Activated T-helper 17 cell treated with anti-CD3 and anti-CD28 coated beads, Interleukin-2, amount 50 U/mL, for 72 hours (primary cell): ENCODE results near the gene MTMR11. TPM values are rescaled to one million over a fixed set of nuclear protein-coding genes. Genes with fewer than 3 reads are reported as not detected.
"Not testable (repeated sequence)": the region's sequence is repeated elsewhere in the genome, so short reads cannot be mapped to it uniquely, and the experiment has no call there.

Source experiments
- ATAC-seq: fragments of 150-1000 bp; cut with Tn5 transposase; replicated peaks from 2 replicates; pipeline ENCODE4 v1.10.0; 2021; ENCODE audit warnings: mild to moderate bottlenecking, moderate library complexity
- H3K27ac Mint-ChIP-seq: one replicate; pipeline ENCODE4 v1.8.0; 2022; ENCODE audit warnings: mixed read lengths
- H3K27me3 Mint-ChIP-seq: one replicate; pipeline ENCODE4 v1.8.0; 2022; ENCODE audit warnings: mixed read lengths
- H3K36me3 Mint-ChIP-seq: one replicate; pipeline ENCODE4 v1.8.0; 2022; ENCODE audit warnings: low read depth, mild to moderate bottlenecking, mixed read lengths
- H3K4me1 Mint-ChIP-seq: one replicate; pipeline ENCODE4 v1.8.0; 2022; ENCODE audit warnings: mixed read lengths
- H3K4me3 Mint-ChIP-seq: one replicate; pipeline ENCODE4 v1.8.0; 2022; ENCODE audit warnings: mild to moderate bottlenecking, mixed read lengths
- H3K9me3 Mint-ChIP-seq: one replicate; pipeline ENCODE4 v1.8.0; 2022; ENCODE audit warnings: mixed read lengths
- total RNA-seq, 2 donors: library from RNA; stranded (reverse); gene quantifications; one replicate each; pipeline ENCODE4 v1.2.3, GENCODE V29; 2022

Gene MTMR11
- total RNA-seq, 2 donors from 2014 or later = 3.0 to 7.9 TPM

DNA sequence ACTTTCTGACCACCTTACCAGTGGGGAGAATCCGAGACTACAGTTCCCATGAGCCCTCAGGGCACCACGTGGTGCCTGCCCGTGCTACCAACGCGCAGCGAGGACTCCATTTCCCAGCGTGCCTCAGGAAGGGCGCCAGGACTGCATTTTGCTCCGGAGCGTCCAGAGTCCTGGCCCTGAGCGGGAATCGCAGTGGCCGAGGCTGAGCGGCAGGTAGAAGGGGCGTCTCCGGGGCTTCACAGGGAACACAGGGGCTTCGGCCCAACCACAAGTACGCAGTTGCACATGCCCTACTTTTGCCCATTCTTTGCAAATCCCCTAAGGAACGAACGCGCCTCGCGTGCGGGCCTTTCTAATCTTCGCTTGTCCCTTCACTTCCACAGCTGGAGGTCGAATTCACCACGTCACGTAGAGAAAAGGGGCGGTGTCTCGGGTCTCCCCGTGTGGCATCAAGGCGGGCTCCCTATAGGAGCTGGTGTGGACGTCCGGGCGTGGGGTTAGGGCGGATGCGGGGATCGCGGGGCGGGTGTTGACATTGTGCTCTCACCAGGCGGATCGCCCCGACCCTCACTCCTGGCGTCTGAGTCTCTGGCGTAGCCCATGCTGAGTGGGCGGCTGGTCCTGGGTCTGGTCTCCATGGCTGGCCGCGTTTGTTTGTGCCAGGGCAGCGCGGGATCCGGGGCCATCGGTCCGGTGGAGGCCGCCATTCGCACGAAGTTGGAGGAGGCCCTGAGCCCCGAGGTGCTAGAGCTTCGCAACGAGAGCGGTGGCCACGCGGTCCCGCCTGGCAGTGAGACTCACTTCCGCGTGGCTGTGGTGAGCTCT lies 37.0 kb downstream of the MTMR11 start, which contains the start of gene BOLA1:
Gene BOLA1 (plus strand): TSS at position 109 of the 825 bp plus-strand sequence. CDS start 492 bp downstream, at position 601.
- ATAC-seq = peak; percentile 99
- Mint-ChIP-seq H3K27me3 (no peaks in the 10 kb centered on the region), H3K36me3 (peaks cover 19% of the 10 kb centered on the region), H3K4me1 (peaks cover 17% of the 10 kb centered on the region), H3K9me3 (peaks cover 4% of the 10 kb centered on the region), H3K27ac (peak within 1 kb of the TSS; percentile 95), H3K4me3 (peak within 1 kb of the TSS; percentile 90)

DNA sequence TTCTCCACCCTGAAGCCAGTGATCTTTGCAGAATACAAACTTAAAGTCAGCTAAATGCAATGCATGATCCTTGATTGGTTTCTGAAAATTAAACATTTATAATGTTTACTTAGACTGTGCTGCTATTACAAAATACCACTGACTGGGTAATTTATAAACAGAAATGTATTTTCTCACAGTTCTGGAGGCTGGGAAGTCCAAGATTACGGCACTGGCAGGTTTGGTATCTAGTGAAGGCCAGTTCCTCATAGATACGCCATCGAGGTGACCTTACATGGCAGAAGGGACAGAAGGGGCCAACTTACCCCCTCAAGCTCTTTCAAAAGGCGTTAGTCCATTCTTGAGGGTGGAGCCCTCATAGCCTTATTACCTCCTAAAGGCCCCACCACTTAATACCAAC lies 40.1 kb downstream of the MTMR11 start:
- no peak for ATAC-seq

DNA sequence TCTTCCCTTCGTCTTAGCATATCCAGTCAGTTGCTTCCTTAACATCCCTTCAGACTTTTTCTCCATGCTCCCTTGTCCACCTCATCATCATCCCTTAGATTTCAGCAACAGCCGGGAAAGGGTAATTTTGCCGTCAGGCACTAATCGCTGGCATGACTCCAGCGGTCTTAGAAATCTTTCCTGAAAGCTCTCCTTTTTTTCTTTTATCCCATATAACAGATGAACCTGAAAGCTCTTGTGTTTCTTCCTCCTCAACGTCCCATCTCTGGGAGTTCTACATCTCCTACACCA lies 47.7 kb downstream of the MTMR11 start:
- Mint-ChIP-seq H3K27ac (no peak overlapping the region), H3K4me1 (no peaks in the 10 kb centered on the region), H3K36me3 (no peaks in the 10 kb centered on the region), H3K9me3 (no peaks in the 10 kb centered on the region), H3K27me3 (no peaks in the 10 kb centered on the region), H3K4me3 (no peak overlapping the region)
- ATAC-seq = no peak

More for the DNA sequence above, 40.1 kb downstream of the MTMR11 start:
- Mint-ChIP-seq H3K4me1 (peaks cover 12% of the 10 kb centered on the region), H3K4me3 (no peak overlapping the region), H3K27me3 (no peaks in the 10 kb centered on the region), H3K9me3 (peaks cover 4% of the 10 kb centered on the region), H3K36me3 (peaks cover 19% of the 10 kb centered on the region), H3K27ac (no peak overlapping the region)

DNA sequence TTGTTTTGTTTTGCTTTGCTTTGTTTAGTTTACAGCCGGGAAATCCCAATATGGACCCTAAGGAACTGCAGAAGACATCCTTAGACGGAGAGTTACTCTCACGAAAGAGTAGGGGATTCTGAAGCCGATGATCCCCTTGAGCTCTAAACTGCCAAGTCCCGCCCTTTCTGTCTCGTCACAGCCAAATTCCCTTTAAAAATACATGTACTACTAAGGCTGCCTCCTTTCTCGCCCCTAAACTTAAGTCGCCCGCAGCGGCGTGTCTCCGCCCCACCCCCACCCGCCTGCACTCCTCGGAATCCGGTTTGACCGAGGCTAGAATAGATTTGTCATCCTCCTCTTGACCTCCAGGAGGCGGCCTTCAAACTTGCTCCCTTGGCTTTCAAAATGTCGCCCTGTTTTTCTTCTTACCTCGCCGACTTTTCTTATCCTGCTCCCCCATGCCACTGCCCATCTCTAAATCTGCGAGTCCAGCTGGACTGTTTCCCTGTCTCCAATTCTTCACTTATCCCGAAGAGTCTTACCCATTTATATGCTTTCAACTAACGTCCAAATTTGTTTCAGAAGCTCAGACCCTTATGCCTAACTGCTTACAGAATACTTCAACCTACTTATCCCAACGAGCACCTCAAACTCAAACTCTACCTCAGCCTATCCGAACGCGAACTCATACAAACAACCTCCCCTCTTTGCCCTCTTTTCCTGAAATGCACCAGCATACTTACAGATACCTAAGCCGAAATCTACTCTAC lies 48.3 kb downstream of the MTMR11 start:
- Mint-ChIP-seq H3K36me3 (no peaks in the 10 kb centered on the region), H3K4me3 (no peak overlapping the region), H3K4me1 (no peaks in the 10 kb centered on the region), H3K9me3 (no peaks in the 10 kb centered on the region), H3K27me3 (no peaks in the 10 kb centered on the region), H3K27ac (no peak overlapping the region)
- peak; percentile 45 for ATAC-seq

DNA sequence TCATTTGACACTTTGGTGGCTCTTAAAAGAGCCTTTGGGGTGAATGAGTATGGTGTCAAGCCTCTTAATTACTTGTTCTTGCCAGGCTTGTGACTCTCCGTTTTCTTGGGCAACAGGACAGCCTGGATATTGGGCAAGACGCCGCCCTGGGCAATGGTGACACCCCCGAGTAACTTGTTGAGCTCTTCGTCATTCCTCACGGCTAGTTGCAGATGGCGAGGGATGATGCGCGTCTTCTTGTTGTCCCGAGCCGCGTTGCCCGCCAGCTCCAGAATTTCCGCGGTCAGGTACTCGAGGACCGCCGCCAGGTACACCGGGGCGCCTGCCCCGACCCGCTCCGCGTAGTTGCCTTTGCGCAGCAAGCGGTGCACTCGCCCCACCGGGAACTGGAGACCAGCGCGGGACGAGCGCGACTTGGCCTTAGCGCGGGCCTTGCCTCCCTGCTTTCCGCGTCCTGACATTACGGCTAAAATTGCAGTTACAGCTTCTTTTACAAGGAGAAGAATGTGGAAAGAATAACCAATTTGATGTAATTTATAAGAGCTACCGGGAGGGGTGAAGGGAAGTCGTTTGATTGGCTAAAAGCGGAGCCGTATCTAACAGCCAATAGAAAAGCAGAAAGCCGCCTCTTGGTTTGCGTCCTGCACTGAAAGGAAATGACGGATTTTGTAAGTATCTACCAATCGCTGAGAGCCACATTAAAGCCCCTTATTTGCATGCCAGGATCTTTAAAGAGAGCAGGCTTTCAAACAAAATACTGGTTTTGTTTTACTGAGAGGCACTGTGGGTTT lies 49.0 kb downstream of the MTMR11 start:
- peak; percentile 69 for ATAC-seq
- H3K4me1 Mint-ChIP-seq = no peaks in the 10 kb centered on the region
- no peaks in the 10 kb centered on the region for H3K27me3 Mint-ChIP-seq
- H3K36me3 Mint-ChIP-seq = no peaks in the 10 kb centered on the region
- H3K9me3 Mint-ChIP-seq = no peaks in the 10 kb centered on the region
- no peak overlapping the region for H3K4me3 Mint-ChIP-seq
- H3K27ac Mint-ChIP-seq = no peak overlapping the region

DNA sequence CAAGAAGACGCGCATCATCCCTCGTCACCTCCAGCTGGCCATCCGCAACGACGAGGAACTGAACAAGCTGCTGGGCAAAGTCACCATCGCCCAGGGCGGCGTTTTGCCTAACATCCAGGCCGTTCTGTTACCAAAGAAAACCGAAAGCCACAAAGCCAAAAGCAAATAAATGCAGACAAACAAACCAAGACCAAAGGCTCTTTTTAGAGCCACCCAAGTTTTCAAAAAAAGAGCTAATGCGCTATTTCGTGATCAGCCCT lies 49.6 kb downstream of the MTMR11 start:
- H3K27ac Mint-ChIP-seq, H3K4me1 Mint-ChIP-seq, H3K9me3 Mint-ChIP-seq, H3K36me3 Mint-ChIP-seq, H3K4me3 Mint-ChIP-seq, ATAC-seq, H3K27me3 Mint-ChIP-seq: not testable (repeated sequence)

DNA sequence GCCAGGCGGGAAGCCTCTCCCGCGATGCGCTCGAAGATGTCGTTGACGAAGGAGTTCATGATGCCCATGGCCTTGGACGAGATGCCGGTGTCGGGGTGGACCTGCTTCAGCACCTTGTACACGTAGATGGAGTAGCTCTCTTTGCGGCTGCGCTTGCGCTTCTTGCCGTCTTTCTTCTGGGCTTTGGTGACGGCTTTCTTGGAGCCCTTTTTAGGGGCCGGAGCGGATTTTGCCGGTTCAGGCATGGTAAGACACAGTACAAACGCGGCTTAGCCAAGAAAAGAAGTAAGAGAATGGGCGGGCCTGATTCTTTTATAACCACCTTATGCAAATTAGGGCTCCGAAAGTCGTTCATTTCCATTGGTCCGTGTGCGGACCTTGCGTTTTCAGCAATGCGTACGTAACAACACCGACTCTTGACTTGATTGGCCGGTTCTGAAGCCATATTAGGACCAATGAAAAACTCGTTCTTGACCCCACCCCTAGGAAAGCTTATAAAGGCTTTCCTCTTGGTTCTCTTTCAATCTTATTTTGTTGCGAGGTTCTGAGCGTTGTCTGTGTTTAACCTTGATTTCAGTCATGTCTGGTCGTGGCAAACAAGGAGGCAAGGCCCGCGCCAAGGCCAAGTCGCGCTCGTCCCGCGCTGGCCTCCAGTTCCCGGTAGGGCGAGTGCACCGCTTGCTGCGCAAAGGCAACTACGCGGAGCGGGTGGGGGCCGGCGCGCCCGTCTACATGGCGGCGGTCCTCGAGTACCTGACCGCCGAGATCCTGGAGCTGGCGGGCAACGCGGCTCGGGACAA lies 50.1 kb downstream of the MTMR11 start:
- no peaks in the 10 kb centered on the region for H3K36me3 Mint-ChIP-seq
- H3K27me3 Mint-ChIP-seq = no peaks in the 10 kb centered on the region
- H3K9me3 Mint-ChIP-seq = no peaks in the 10 kb centered on the region
- peak; percentile 72 for ATAC-seq
- H3K27ac Mint-ChIP-seq = no peak overlapping the region
- no peak overlapping the region for H3K4me3 Mint-ChIP-seq
- peaks cover 6% of the 10 kb centered on the region for H3K4me1 Mint-ChIP-seq

DNA sequence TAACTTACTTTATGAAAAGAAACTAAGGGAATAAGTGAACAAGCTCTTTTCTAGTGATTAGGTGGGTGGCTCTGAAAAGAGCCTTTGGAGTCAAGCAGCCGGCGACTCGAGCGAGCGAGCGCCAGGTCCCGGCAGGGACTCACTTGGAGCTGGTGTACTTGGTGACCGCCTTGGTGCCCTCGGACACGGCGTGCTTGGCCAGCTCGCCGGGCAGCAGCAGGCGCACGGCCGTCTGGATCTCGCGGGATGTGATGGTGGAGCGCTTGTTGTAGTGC lies 50.6 kb downstream of the MTMR11 start:
- H3K27me3 Mint-ChIP-seq, H3K36me3 Mint-ChIP-seq, H3K27ac Mint-ChIP-seq, H3K4me1 Mint-ChIP-seq, H3K4me3 Mint-ChIP-seq, ATAC-seq, H3K9me3 Mint-ChIP-seq: not testable (repeated sequence)

DNA sequence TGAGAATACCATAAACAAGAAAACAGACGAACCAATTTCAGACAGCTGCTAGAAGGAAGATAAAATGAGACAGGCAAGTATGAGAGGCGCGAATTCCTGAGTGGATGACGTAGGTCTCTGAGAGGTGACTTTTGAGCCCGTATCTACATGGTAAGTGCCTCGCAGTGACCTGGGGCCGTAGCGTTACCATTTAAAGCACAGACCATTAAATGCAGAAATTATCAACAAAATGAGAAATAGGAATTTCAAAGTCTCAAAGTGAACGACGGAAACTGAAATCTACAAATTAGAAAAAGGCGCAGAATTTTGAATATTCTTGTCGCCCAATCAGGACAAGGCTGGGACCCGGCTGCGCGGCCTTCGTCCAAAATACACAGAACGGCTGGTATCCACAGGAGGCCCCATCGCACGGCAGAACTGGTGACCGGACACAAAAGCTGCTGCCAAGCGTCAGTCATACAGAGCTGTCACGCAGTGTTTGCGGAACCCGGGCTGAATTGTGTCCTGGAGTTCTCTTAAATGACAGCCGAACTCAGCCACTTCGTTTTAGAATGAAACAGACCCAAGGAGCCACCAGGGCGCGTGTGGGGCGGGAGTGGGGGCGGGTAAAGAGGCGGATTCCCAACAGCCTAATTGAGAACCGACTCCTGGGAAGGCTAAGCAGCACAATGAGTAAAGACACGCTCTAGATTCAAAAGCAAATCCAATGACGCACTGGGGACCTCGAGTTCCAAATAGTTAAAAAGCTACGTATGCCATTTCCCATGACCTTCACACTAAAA lies 51.1 kb downstream of the MTMR11 start:
- H3K36me3 Mint-ChIP-seq = no peaks in the 10 kb centered on the region
- no peaks in the 10 kb centered on the region for H3K27me3 Mint-ChIP-seq
- peak; percentile 27 for ATAC-seq
- H3K9me3 Mint-ChIP-seq = no peaks in the 10 kb centered on the region
- no peak overlapping the region for H3K4me3 Mint-ChIP-seq
- H3K4me1 Mint-ChIP-seq = peaks cover 6% of the 10 kb centered on the region
- H3K27ac Mint-ChIP-seq = no peak overlapping the region

DNA sequence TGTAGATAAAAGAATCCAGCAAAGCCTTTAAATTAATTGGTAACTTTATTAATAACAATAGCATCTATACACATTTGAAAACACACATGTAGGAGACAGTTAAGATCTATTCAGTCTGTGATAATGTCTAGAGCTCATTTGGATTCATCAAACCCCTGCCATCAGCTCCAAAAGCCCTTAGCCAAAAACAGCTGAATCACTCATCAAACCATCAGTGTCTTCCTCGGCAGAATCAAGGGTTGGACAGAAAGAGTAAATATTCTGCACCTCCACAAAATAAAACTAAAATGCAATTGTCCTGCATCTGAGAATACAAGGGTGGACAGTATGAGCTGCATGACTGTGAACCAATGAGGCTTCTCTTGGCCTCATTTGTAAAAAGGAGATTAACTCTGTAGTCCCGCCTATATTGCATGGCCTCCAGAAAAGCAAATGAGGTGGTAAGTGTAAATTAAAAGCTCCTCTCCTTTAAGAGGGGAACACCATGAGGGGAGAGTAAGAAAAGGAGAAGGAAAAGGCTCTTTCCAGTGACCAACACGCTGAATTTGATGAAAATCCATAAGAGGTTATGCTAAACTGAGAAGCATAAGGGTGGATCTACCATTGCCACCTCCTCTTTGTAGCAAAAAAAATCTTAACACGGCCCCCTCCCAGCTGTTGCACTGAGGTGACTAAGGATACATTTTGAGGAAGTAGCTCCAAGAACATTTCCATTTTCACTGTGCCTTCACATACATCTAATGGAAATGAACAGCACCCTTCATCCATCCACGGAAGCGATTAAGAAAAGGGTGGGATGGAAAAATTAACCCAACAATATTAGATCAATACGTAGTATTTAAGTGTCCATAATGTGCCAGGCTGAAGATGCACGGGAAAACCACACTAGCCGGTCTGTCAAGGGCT lies 52.0 kb downstream of the MTMR11 start:
- no peak for ATAC-seq
- no peaks in the 10 kb centered on the region for H3K27me3 Mint-ChIP-seq
- H3K4me3 Mint-ChIP-seq = no peak overlapping the region
- no peak overlapping the region for H3K27ac Mint-ChIP-seq
- H3K9me3 Mint-ChIP-seq = no peaks in the 10 kb centered on the region
- no peaks in the 10 kb centered on the region for H3K36me3 Mint-ChIP-seq
- H3K4me1 Mint-ChIP-seq = peaks cover 9% of the 10 kb centered on the region

DNA sequence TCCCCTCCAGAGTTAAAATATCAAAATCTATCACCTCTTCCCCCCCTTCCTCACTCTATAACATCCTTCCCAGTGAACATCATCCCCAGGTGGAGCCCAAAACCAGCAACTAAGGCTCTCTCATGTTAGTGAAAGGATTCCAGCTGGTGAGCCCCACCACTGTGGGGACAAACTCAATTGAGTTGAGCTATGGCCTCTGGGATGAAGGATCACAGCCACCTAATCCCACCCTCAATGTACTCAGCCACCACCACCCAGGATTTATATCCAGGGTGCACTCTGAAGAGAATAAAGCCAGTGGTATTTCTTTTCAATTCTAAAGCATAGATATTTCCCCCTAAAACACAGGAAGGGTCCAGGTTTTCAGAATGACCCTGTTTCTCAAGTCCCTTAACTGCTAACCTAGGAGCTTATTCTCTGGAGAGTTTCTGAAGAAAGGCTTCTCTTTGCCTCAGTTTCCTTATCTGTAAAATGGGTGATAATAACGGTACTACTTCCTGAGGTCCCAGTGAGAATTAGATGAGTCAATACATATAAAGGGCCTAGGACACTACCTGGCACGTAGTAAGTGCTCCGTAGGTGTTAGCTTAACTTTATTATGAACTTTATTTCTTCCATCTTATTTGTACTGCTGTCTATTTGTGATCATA lies 53.0 kb downstream of the MTMR11 start:
- Mint-ChIP-seq H3K27ac (no peak overlapping the region), H3K27me3 (no peaks in the 10 kb centered on the region), H3K9me3 (no peaks in the 10 kb centered on the region), H3K36me3 (no peaks in the 10 kb centered on the region), H3K4me1 (peaks cover 16% of the 10 kb centered on the region), H3K4me3 (no peak overlapping the region)
- no peak for ATAC-seq

DNA sequence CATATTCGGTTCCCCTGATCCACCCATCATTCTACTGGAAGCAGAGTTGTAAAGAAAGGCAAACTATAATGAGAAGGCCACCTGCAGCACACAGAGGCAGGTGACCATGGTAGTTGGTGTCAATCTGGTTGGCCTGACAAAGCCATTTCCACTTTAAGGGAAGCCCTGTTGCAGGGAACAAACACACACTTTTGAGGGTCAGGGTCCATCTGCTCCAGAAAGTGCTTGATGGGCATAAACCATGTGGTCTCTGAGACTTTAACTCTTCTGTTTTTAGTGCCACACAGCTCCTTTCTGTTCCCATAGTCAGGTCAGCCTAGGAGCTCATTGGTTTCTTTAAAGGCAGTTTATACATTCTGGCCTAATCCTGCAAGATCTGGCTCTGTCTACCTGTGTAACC lies 54.8 kb downstream of the MTMR11 start:
- Mint-ChIP-seq H3K4me1 (peaks cover 16% of the 10 kb centered on the region), H3K4me3 (no peak overlapping the region), H3K27ac (peak overlapping the region; percentile 31), H3K36me3 (no peaks in the 10 kb centered on the region), H3K27me3 (no peaks in the 10 kb centered on the region), H3K9me3 (no peaks in the 10 kb centered on the region)
- no peak for ATAC-seq

DNA sequence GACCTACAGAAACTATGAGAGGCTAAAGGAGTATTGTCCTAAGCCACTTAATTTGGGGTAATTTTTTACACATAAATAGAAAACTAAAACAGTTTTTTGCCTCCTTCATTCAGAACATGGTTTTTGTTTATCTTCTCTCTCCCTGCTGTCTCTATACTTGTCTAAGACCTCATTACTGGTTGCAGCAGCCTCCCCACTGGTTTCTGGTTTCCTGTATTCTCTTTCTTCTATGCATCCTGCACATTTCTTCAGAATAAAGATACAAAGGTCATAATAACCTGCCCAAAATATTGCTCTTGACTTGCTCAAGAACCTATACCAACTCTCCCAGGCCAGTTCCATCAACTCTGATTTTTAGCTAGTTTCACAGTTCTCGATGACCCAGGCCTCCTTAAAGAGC lies 57.1 kb downstream of the MTMR11 start:
- ATAC-seq = peak; percentile 39
- Mint-ChIP-seq H3K4me1 (peaks cover 16% of the 10 kb centered on the region), H3K36me3 (no peaks in the 10 kb centered on the region), H3K27ac (peak overlapping the region; percentile 82), H3K9me3 (no peaks in the 10 kb centered on the region), H3K27me3 (no peaks in the 10 kb centered on the region), H3K4me3 (peak overlapping the region; percentile 59)
